BJ (cell line): ENCODE results near the gene NSD2. TPM values are rescaled to one million over a fixed set of nuclear protein-coding genes. Genes with fewer than 3 reads are reported as not detected.

Experiments used
- CTCF ChIA-PET: fragments of 350-600 bp; formaldehyde crosslinking; extraction: SDS; loops from one replicate; lab custom pipeline; 2021; ENCODE audit warnings: antibody characterized with exemption, inconsistent platforms; lab: Yijun Ruan, JAX
- POLR2A ChIA-PET: fragments of 300-600 bp; sonication (Branson Sonifier 250); formaldehyde crosslinking; extraction: SDS; loops from one replicate; lab custom pipeline; 2021; ENCODE audit warnings: antibody characterized with exemption; lab: Charles Lee
- DNase-seq: peaks from one replicate; pipeline ENCODE4 v3.0.0-alpha.2; 2011; ENCODE audit warnings: low read depth
- H3K27me3 ChIP-seq: 2 replicates; pipeline ENCODE4 v1.6.0; 2011; ENCODE audit warnings: low read length; ENCODE audit not compliant: control insufficient read depth, insufficient read depth
- H3K36me3 ChIP-seq: 2 replicates; pipeline ENCODE4 v1.5.1; 2011; ENCODE audit warnings: low read length; ENCODE audit not compliant: control insufficient read depth, insufficient read depth
- H3K4me3 ChIP-seq: 2 replicates; pipeline ENCODE4 v1.5.1; 2011; ENCODE audit warnings: low read depth, mild to moderate bottlenecking, control low read depth, low read length
- CTCF ChIP-seq: IDR thresholded peaks from 2 replicates; pipeline ENCODE4 v1.5.1; 2011; ENCODE audit warnings: low read depth, mild to moderate bottlenecking, control low read depth, inconsistent platforms, low read length, moderate library complexity; ENCODE audit not compliant: insufficient read depth
- polyA plus RNA-seq: library from polyadenylated mRNA; depleted of rRNA; stranded (reverse); fragments of >200 nt; gene quantifications from 2 replicates; pipeline ENCODE4 v1.2.3, GENCODE V29; 2011

NSD2 gene
- polyA plus RNA-seq, 1 experiment = 22.3 TPM

GRCh38 chr4:1939664-1940509, 68.7 kb downstream of the NSD2 start:
- H3K27me3 ChIP-seq = no peaks in the 10 kb centered on the region
- no peak for TF ChIP-seq CTCF
- ChIA-PET POLR2A (no interaction called here), CTCF (no interaction called here)
- no peak overlapping the region for H3K4me3 ChIP-seq
- H3K36me3 ChIP-seq = peaks cover 6% of the 10 kb centered on the region
- DNase-seq = peak; percentile 51

- ChIA-PET POLR2A (no interaction called here), CTCF (interaction anchor here (1.1 kb wide), 1 partner anchor 14 kb away, joined by 3 read pairs; no protein-coding TSS in a partner anchor)
- Histone ChIP-seq H3K36me3 (peaks cover 6% of the 10 kb centered on the region), H3K4me3 (no peak overlapping the region), H3K27me3 (no peaks in the 10 kb centered on the region)
- no peak for TF ChIP-seq CTCF
- DNase-seq = no peak
These were observed 69.4 kb downstream of the NSD2 start for GRCh38 chr4:1940566-1940965.

GRCh38 chr4:1943928-1944327, 72.7 kb downstream of the NSD2 start:
- H3K27me3 ChIP-seq = no peaks in the 10 kb centered on the region
- ChIA-PET CTCF (no interaction called here), POLR2A (no interaction called here)
- no peak overlapping the region for H3K4me3 ChIP-seq
- DNase-seq = no peak
- TF ChIP-seq CTCF = no peak
- peaks cover 11% of the 10 kb centered on the region for H3K36me3 ChIP-seq

GRCh38 chr4:1945124-1945895, 74.1 kb downstream of the NSD2 start:
- no peaks in the 10 kb centered on the region for H3K27me3 ChIP-seq
- H3K4me3 ChIP-seq = no peak overlapping the region
- H3K36me3 ChIP-seq = peaks cover 12% of the 10 kb centered on the region
- POLR2A ChIA-PET = no interaction called here
- CTCF ChIA-PET = no interaction called here
- no peak for TF ChIP-seq CTCF
- no peak for DNase-seq

- ChIA-PET CTCF (no interaction called here), POLR2A (no interaction called here)
- Histone ChIP-seq H3K36me3 (peaks cover 12% of the 10 kb centered on the region), H3K4me3 (no peak overlapping the region), H3K27me3 (no peaks in the 10 kb centered on the region)
- no peak for TF ChIP-seq CTCF
- no peak for DNase-seq
These were observed 74.7 kb downstream of the NSD2 start for GRCh38 chr4:1945912-1946311.
